IMR-90 (cell line): ENCODE results near the gene PSMC3. TPM values are rescaled to one million over a fixed set of nuclear protein-coding genes. Genes with fewer than 3 reads are reported as not detected.

Source experiments
- ATAC-seq: fragments of 200-7000 bp; cut with Tn5 transposase; 2 replicates; pipeline ENCODE4 v1.9.1; 2020; ENCODE audit warnings: low read depth, mild to moderate bottlenecking, moderate library complexity
- BruUV-seq: library from RNA; stranded (reverse); fragments of 400-500 nt; replicated peaks from 2 replicates; lab custom pipeline; 2021; lab: Mats Ljungman, UMichigan
- CTCF ChIA-PET: fragments of 300-600 bp; formaldehyde crosslinking; extraction: SDS; loops from one replicate; lab custom pipeline; 2021; ENCODE audit warnings: antibody characterized with exemption; lab: Yijun Ruan, JAX
- POLR2A ChIA-PET: fragments of 300-600 bp; sonication (Branson Sonifier 250); formaldehyde crosslinking; loops from one replicate; lab custom pipeline; 2022; ENCODE audit warnings: antibody characterized with exemption; ENCODE audit not compliant: unreplicated experiment; lab: Charles Lee
- DNase-seq: peaks from one replicate; pipeline ENCODE4 v3.0.0; 2013
- H2AFZ ChIP-seq: replicated peaks from 2 replicates; pipeline ENCODE3; 2013; ENCODE audit warnings: low read length, mild to moderate bottlenecking; ENCODE audit not compliant: poor library complexity
- H2AK5ac ChIP-seq: 2 replicates; pipeline ENCODE4 v1.6.1; 2013; ENCODE audit warnings: low read depth, low read length, inconsistent platforms
- H2AK9ac ChIP-seq: replicated peaks from 2 replicates; pipeline ENCODE3; 2013; ENCODE audit warnings: mild to moderate bottlenecking, low read depth, low read length, moderate library complexity; ENCODE audit not compliant: poor library complexity
- H2BK120ac ChIP-seq: 2 replicates; pipeline ENCODE4 v1.6.1; 2013; ENCODE audit warnings: low read depth, low read length, inconsistent platforms
- H2BK15ac ChIP-seq: 3 replicates; pipeline ENCODE4 v1.6.1; 2013; ENCODE audit warnings: low read depth, low read length, inconsistent platforms
- H2BK20ac ChIP-seq: 2 replicates; pipeline ENCODE4 v1.6.1; 2013; ENCODE audit warnings: low read depth, mild to moderate bottlenecking, inconsistent platforms, low read length, moderate library complexity
- H2BK5ac ChIP-seq: 2 replicates; pipeline ENCODE4 v1.6.1; 2013; ENCODE audit warnings: mild to moderate bottlenecking, low read depth, low read length, inconsistent platforms; ENCODE audit not compliant: poor library complexity, severe bottlenecking
- H3K14ac ChIP-seq: replicated peaks from 2 replicates; pipeline ENCODE4 v1.6.1; 2013; ENCODE audit warnings: low read depth, low read length, inconsistent platforms
- H3K18ac ChIP-seq: 2 replicates; pipeline ENCODE4 v1.6.1; 2013; ENCODE audit warnings: low read depth, low read length, control low read depth
- H3K23ac ChIP-seq: 2 replicates; pipeline ENCODE4 v1.6.1; 2013; ENCODE audit warnings: low read depth, low read length, inconsistent platforms
- H3K27ac ChIP-seq: 2 replicates; pipeline ENCODE4 v1.5.1; 2013; ENCODE audit warnings: mild to moderate bottlenecking, control low read depth, low read length; ENCODE audit not compliant: insufficient read depth
- H3K27me3 ChIP-seq: 2 replicates; pipeline ENCODE4 v1.6.1; 2013; ENCODE audit warnings: low read length; ENCODE audit not compliant: control insufficient read depth, insufficient read depth
- H3K36me3 ChIP-seq: 2 replicates; pipeline ENCODE4 v1.6.1; 2013; ENCODE audit warnings: low read length, mixed read lengths; ENCODE audit not compliant: control insufficient read depth, insufficient read depth
- H3K4ac ChIP-seq: 2 replicates; pipeline ENCODE4 v1.6.1; 2013; ENCODE audit warnings: low read depth, low read length, inconsistent platforms
- H3K4me1 ChIP-seq: 2 replicates; pipeline ENCODE4 v1.6.1; 2013; ENCODE audit warnings: low read length, mixed read lengths; ENCODE audit not compliant: control insufficient read depth, insufficient read depth
- H3K4me2 ChIP-seq: 2 replicates; pipeline ENCODE4 v1.6.1; 2013; ENCODE audit warnings: low read depth, mild to moderate bottlenecking, control low read depth, low read length, moderate library complexity
- H3K4me3 ChIP-seq: 2 replicates; pipeline ENCODE4 v1.5.1; 2013; ENCODE audit warnings: low read depth, mild to moderate bottlenecking, control low read depth, low read length, moderate library complexity; ENCODE audit not compliant: insufficient read depth
- H3K56ac ChIP-seq: 2 replicates; pipeline ENCODE4 v1.6.1; 2013; ENCODE audit warnings: low read length, inconsistent platforms; ENCODE audit not compliant: insufficient read depth; ENCODE audit errors: extremely low read depth
- H3K79me1 ChIP-seq, 2 experiments: 2 replicates each; pipeline ENCODE4 v1.6.1; 2013; ENCODE audit warnings: low read length in 2 of 2, inconsistent platforms in 1 of 2, low read depth in 1 of 2
- H3K9ac ChIP-seq: 2 replicates; pipeline ENCODE4 v1.6.1; 2013; ENCODE audit warnings: low read depth, low read length, control low read depth
- H3K9me1 ChIP-seq: 2 replicates; pipeline ENCODE4 v1.6.1; 2013; ENCODE audit warnings: low read length, inconsistent platforms; ENCODE audit not compliant: insufficient read depth
- H3K9me3 ChIP-seq: 2 replicates; pipeline ENCODE4 v1.6.1; 2013; ENCODE audit warnings: low read length; ENCODE audit not compliant: control insufficient read depth, insufficient read depth
- H4K20me1 ChIP-seq: 2 replicates; pipeline ENCODE4 v1.6.1; 2013; ENCODE audit warnings: low read length, inconsistent platforms; ENCODE audit not compliant: insufficient read depth
- H4K5ac ChIP-seq: 2 replicates; pipeline ENCODE4 v1.6.1; 2013; ENCODE audit warnings: mild to moderate bottlenecking, low read depth, low read length, control low read depth
- H4K8ac ChIP-seq, 2 experiments: 2 replicates each; pipeline ENCODE4 v1.6.1; 2013; ENCODE audit warnings: low read depth in 2 of 2, low read length in 2 of 2, control low read depth in 1 of 2, inconsistent platforms in 1 of 2
- H4K91ac ChIP-seq: 2 replicates; pipeline ENCODE4 v1.6.1; 2013; ENCODE audit warnings: low read depth, low read length, inconsistent platforms; ENCODE audit not compliant: insufficient read depth
- BHLHE40 ChIP-seq: fragments of 150-350 bp; IDR thresholded peaks from 2 replicates; pipeline ENCODE4 v1.6.1; 2016; ENCODE audit warnings: mild to moderate bottlenecking, low read depth, low read length
- CEBPB ChIP-seq: IDR thresholded peaks from 2 replicates; pipeline ENCODE4 v1.6.1; 2012; ENCODE audit warnings: low read depth, low read length, improper control_type of control experiment
- CHD1 ChIP-seq: IDR thresholded peaks from 2 replicates; pipeline ENCODE4 v1.6.1; 2012; ENCODE audit warnings: low read depth, low read length, improper control_type of control experiment
- CTCF ChIP-seq: conservative IDR thresholded peaks from 2 replicates; pipeline ENCODE4 v1.5.1; 2012; ENCODE audit warnings: mild to moderate bottlenecking, low read depth, low read length, improper control_type of control experiment
- ELK1 ChIP-seq: fragments of 150-350 bp; IDR thresholded peaks from 2 replicates; pipeline ENCODE4 v1.6.1; 2016; ENCODE audit warnings: low read depth, mild to moderate bottlenecking, low read length, moderate library complexity, borderline replicate concordance
- FOS ChIP-seq: fragments of 150-350 bp; IDR thresholded peaks from 2 replicates; pipeline ENCODE4 v1.6.1; 2016; ENCODE audit warnings: low read depth, low read length
- MAFK ChIP-seq: IDR thresholded peaks from 2 replicates; pipeline ENCODE4 v1.6.1; 2012; ENCODE audit warnings: low read depth, low read length, improper control_type of control experiment
- MAZ ChIP-seq: IDR thresholded peaks from 2 replicates; pipeline ENCODE4 v1.6.1; 2012; ENCODE audit warnings: low read depth, mild to moderate bottlenecking, low read length, improper control_type of control experiment, moderate library complexity, borderline replicate concordance
- MXI1 ChIP-seq: IDR thresholded peaks from 2 replicates; pipeline ENCODE4 v1.6.1; 2012; ENCODE audit warnings: low read depth, mild to moderate bottlenecking, low read length, moderate library complexity, borderline replicate concordance
- NFE2L2 ChIP-seq: fragments of 150-350 bp; IDR thresholded peaks from 2 replicates; pipeline ENCODE4 v1.6.1; 2016; ENCODE audit warnings: low read depth, mild to moderate bottlenecking, low read length
- POLR2A ChIP-seq: IDR thresholded peaks from 2 replicates; pipeline ENCODE4 v1.6.1; 2012; ENCODE audit warnings: mild to moderate bottlenecking, low read depth, low read length
- RAD21 ChIP-seq: IDR thresholded peaks from 2 replicates; pipeline ENCODE4 v1.6.1; 2012; ENCODE audit warnings: low read length, improper control_type of control experiment
- RCOR1 ChIP-seq: IDR thresholded peaks from 2 replicates; pipeline ENCODE4 v1.6.1; 2012; ENCODE audit warnings: mild to moderate bottlenecking, low read length, improper control_type of control experiment; ENCODE audit not compliant: insufficient replicate concordance
- RFX5 ChIP-seq: IDR thresholded peaks from 2 replicates; pipeline ENCODE4 v1.8.0; 2012; ENCODE audit warnings: low read depth, mild to moderate bottlenecking, low read length, moderate library complexity
- SMC3 ChIP-seq: fragments of 150-350 bp; IDR thresholded peaks from 2 replicates; pipeline ENCODE4 v1.6.1; 2016; ENCODE audit warnings: low read depth, mild to moderate bottlenecking, antibody characterized with exemption, low read length, moderate library complexity
- USF2 ChIP-seq: fragments of 150-350 bp; IDR thresholded peaks from 2 replicates; pipeline ENCODE4 v1.6.1; 2017; ENCODE audit warnings: mild to moderate bottlenecking, antibody characterized with exemption, low read length, low read depth
- WGBS, 2 experiments: methylation state at CpG; one replicate each; pipeline versions ENCODE4 v1.1.5 to v1.1.7; 2013; ENCODE audit warnings: missing lambda C conversion rate in 2 of 2; ENCODE audit not compliant: insufficient read length in 1 of 2; ENCODE audit errors: extremely low coverage in 2 of 2; 5-methylcytosine and 5-hydroxymethylcytosine counted together
- dilution Hi-C: fragments of 300-500 bp; cut with HindIII; formaldehyde crosslinking; loops from one replicate; pipeline ENCODE4 v1.14.3; 2018; ENCODE audit warnings: low sequenced_read_pairs; ENCODE audit not compliant: unreplicated experiment
- in situ Hi-C: fragments of 300-500 bp; cut with MboI; formaldehyde crosslinking; loops from 3 replicates; pipeline ENCODE4 v1.14.3; 2019; ENCODE audit warnings: low sequenced_read_pairs, inconsistent platforms, mixed read lengths
- intact Hi-C: fragments of 100-400 bp; cut with micrococcal nuclease; formaldehyde crosslinking; loops from 2 replicates; pipeline ENCODE4 v1.10.0; 2022
- polyA plus RNA-seq, 3 experiments: library from polyadenylated mRNA; depleted of rRNA; stranded (reverse); fragments of >200 nt; gene quantifications; 2 replicates each; pipeline ENCODE4 v1.2.3, GENCODE V29; 2012; ENCODE audit warnings: low replicate concordance in 1 of 3
- total RNA-seq: library from RNA; depleted of rRNA; stranded (reverse); fragments of >200 nt; gene quantifications from 2 replicates; pipeline ENCODE4 v1.2.3, GENCODE V29; 2012

Gene PSMC3
- total and polyA plus RNA-seq, 2 of the 4 experiments (the other 2 are of a cell fraction), result 238 to 253 TPM

GRCh38 chr11:47438721-47439120 is 12.5 kb upstream of the PSMC3 start:
- no peak overlapping the region for H4K91ac ChIP-seq
- DNase-seq (no peak), ATAC-seq (no peak)
- BruUV-seq, result no TSS peak
- intact Hi-C loops (no loop called here), dilution Hi-C loops (no loop called here), in situ Hi-C loops (no loop called here)
- ChIA-PET POLR2A (no interaction called here), CTCF (no interaction called here)
- H2AK5ac ChIP-seq, result no peak overlapping the region
- no peak overlapping the region for H3K14ac ChIP-seq
- no peaks in the 10 kb centered on the region for H4K20me1 ChIP-seq
- no peaks in the 10 kb centered on the region for H3K27me3 ChIP-seq
- H3K4me3 ChIP-seq, result no peak overlapping the region
- no peak overlapping the region for H2BK5ac ChIP-seq
- H4K8ac ChIP-seq, result no peak overlapping the region
- no peaks in the 10 kb centered on the region for H3K79me1 ChIP-seq
- H2BK15ac ChIP-seq, result no peak overlapping the region
- 97% methylated on average over 11 of the region's 18 CpGs; no CpG with 5 or more reads in 1 of the 2 experiments for WGBS, 2 experiments
- no peaks in the 10 kb centered on the region for H3K36me3 ChIP-seq
- no peak overlapping the region for H2BK120ac ChIP-seq
- H3K9me3 ChIP-seq, result no peaks in the 10 kb centered on the region
- H3K4me2 ChIP-seq, result no peak overlapping the region
- H2BK20ac ChIP-seq, result no peak overlapping the region
- no peaks in the 10 kb centered on the region; the same call in 1 of the 2 replicates for H3K9me1 ChIP-seq
- H3K27ac ChIP-seq, result no peak overlapping the region
- H3K4me1 ChIP-seq, result no peaks in the 10 kb centered on the region
- H3K23ac ChIP-seq, result no peak overlapping the region
- H4K5ac ChIP-seq, result no peak overlapping the region
- H3K4ac ChIP-seq, result no peak overlapping the region
- no peak for TF ChIP-seq RFX5
- no peak for TF ChIP-seq USF2
- TF ChIP-seq MAFK, result no peak
- no peak for TF ChIP-seq BHLHE40
- TF ChIP-seq RAD21, result no peak
- TF ChIP-seq MAZ, result no peak
- TF ChIP-seq FOS, result no peak
- TF ChIP-seq SMC3, result no peak
- TF ChIP-seq RCOR1, result no peak
- TF ChIP-seq NFE2L2, result no peak
- TF ChIP-seq CHD1, result no peak
- TF ChIP-seq POLR2A, result no peak
- no peak for TF ChIP-seq CEBPB
- TF ChIP-seq ELK1, result no peak
- TF ChIP-seq CTCF, result no peak
- no peak for TF ChIP-seq MXI1
- no peak overlapping the region for H3K18ac ChIP-seq
- H2AK9ac ChIP-seq, result no peak overlapping the region
- no peak overlapping the region for H3K56ac ChIP-seq
- no peak overlapping the region for H3K9ac ChIP-seq
- H2AFZ ChIP-seq, result no peak overlapping the region
